Measurements from ENCODE around the gene CTBP2.
A peak's percentile ranks its signal among the peaks of the same experiment; 100 is the strongest.
"Not testable (repeated sequence)": the region's sequence is repeated elsewhere in the genome, so short reads cannot be mapped to it uniquely, and the experiment has no call there.

Gene CTBP2

GRCh38 chr10:125158275-125158600, 2.1 kb downstream of the CTBP2 start:
- DNase-seq = no peak

DNA sequence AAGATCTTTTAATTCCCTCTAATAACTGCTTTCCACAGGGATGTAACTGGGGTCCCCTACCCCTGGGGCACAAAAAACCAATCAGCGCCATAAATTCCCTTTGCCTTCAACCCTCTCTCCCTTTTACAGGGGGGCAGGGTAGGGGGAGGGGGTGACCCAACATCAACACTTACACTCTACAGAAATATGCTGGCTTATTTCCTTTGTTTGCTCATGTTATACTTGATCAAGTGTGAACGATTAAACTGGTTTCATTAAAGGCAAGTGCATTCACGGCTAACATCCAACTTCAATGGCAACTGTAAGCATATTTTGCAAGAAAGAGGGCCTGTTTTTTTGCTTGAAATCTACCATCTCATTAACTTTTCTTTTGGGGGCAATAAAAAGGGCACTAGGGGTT, 2.9 kb downstream of the CTBP2 start:
- no peak for DNase-seq

DNA sequence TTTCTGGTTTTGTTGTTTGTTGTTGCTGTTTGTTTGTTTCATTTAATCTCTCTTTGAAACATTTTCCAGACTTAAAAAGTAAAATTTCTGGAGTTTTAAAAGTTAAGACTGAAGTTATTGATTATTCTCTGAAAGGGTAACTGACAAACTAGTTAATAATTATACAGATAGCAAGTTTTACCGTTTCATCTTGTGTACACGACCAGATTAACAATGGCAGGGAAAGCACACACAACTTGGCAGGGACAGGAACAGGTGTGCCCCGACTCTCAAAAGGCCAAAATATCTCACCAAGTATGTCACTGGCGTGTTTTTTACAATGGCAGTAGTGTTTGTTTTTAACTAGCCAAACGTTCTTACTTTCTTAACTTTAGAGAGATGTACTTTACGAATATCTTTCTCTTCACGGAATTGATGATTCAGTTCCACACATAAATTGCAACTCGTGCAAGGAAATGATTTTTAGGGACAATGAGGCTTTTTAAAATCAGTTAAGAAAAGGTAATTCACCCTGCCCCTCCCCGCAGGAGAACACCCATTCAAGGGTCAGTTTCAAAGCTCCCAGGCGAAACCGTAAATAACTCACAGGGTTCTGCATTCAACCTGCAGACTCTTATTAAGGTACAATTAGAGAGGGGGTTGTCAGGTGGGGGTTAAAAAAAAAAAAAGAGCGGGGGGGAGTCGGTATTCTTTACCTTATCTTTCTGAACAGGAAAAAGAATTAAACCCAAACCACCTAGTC, 3.5 kb downstream of the CTBP2 start:
- DNase-seq = no peak

DNA sequence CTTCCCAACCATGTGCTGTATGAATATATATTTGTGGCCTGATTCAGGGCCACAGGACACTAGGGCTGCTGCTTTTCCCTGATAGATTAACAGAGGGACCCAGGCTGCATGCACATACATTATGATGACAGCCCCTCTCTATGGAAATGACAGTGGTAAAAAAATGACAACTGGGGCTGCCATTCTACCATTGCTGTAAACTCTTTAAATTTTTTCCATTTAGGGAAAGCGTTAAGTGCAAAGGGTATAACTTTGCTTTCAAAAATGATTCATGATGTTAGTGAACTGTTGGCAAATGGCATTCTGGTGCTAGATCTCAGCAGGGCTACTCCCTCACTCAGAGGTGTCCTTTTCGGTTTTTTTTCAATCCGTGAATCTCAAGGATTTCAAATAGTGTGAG, 4.2 kb downstream of the CTBP2 start:
- DNase-seq = no peak

- no peak for DNase-seq
Measured at GRCh38 chr10:125155101-125155500, 5.3 kb downstream of the CTBP2 start.

DNA sequence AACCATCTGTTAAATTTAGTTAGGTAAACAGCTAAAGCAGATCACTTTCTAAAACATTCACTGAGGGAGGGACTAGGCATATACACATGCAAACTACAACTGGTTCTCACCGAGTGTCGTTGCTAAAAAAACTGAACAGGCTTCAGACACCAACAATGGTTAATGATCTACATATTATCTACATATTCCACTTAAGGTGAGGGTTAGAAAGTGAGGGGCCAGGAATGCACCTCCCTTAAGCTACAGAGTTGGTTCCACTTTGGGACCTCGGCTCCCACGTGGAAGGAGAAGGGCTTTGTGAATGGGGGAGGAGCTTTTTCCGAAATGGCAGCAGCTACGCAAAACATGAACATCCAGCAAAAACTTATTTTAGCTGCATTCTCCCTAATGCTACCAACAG, 5.8 kb downstream of the CTBP2 start:
- no peak for DNase-seq

DNA sequence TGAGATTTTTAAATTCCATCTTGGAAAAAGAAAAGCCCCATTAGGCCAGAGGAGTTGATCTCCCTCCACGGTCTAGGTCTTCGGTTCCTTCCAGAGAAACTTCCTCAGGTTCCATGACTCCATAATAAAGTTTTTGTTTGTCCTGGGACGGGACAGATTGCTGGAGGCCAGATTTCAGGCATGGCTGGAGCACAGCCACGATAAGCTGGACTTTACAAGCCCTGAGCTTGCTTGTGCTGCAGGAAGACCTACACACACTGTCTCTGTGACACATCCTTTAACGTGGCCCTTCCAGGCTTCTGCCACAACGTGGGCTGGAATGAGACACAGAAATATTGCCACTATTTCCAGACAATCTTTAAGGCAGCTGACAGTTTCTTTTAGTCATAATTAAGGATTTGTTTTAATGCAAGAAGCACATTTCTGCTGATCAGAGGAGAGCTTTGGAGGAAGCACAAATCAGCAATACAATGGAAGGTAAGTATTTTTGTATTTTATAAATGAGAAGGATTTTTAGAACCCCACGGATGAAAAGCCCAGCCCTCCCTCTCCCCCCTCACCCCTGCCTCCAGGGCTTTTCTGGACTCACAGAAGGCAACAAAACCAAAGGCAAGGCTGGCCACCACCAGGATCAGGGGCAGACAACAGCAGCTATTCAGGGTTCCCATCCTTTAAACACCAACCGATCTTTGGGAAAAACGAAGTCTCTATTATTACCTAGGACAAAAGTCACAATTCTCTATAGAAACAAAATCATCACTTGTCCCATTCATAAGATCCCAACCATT, 6.5 kb downstream of the CTBP2 start:
- DNase-seq = no peak

DNA sequence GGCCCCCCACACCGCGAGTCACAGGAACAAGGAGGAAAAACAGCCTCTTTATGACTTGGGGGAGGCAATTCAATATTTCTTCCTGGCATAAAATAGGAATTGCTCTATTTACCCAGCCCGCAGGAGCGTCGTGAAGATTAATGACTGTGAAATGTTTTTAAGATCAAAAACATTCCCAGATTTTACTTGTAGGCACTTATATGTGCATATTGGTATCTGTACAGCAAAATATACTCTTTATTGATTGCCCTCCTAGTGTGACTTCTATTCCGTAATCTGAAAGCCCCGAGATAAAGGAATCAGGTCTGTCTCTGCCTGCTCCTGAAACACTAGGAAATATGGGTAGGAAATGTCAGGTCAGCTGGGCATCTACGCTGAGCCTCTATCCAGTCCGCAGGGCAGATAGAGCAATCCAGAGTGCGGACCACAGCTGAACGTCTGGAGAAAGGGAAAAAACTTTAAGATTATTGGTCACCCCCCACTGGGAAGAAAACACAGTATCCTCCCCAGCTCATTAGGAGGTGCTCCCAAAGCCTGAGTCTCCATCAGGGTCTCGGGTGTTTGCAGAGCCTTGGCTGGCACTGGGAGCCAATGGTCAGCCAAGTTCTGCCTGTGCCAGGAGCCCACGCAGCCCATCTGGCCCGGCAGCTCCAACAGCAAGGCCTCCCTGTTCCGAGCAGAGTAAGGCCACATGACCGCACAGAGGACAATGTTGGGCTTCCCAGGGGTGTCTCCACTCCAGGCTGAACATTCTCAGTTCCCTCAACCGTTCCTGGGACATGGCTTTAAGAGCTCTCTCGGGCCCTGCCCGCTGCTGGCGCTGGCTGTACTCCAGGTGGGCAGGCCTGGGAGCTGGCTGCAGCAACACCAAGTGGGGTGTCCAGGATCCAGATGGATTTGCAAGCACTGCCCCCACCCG, 7.7 kb downstream of the CTBP2 start:
- peak; percentile 23 for DNase-seq

DNA sequence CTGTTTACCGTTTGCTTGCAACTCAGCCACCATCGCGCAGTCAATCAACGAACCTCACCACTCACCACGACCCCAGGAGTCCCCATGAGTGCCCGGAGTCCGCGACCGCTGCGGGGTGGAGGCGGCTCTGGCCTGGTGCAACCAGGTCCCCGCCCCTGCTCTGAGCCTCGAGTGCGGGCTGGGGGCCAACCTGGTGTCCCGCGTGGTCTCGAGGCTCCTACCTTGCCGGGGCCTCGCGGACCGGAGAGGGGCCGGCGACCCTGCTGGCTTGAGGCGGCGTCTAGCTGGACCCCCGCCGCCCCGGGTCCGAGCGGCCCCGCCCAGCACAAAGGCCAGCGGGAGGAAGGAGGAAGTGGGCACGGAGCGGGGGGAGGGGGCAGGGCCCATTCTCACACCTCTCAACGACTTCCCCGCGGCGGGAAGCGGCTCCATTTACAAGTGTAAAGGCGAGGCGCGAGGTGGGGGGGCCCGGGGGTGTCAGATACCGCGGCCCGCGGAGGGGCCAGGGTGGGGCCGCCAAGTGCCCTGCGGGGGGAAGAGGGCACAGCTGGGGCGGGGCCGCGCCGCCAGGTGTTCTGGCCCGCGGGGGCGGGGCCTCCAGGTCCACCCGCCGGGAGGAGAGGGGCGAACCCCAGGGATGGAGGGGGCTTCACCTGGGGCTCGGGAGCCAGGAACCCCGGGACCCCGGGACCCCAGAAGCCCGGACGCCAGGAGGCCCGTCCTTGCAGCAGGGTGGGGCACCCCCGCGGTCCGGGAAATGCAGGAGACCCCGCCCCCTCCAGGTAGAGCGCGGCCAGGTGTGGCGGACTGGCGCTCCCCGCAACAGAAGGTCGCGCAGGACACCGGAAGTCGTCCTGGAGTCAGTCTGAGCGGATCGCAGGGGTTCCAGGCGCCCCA, 8.6 kb downstream of the CTBP2 start:
- no peak for DNase-seq

- no peak for DNase-seq
Measured at GRCh38 chr10:125151170-125151552, 9.2 kb downstream of the CTBP2 start.

DNA sequence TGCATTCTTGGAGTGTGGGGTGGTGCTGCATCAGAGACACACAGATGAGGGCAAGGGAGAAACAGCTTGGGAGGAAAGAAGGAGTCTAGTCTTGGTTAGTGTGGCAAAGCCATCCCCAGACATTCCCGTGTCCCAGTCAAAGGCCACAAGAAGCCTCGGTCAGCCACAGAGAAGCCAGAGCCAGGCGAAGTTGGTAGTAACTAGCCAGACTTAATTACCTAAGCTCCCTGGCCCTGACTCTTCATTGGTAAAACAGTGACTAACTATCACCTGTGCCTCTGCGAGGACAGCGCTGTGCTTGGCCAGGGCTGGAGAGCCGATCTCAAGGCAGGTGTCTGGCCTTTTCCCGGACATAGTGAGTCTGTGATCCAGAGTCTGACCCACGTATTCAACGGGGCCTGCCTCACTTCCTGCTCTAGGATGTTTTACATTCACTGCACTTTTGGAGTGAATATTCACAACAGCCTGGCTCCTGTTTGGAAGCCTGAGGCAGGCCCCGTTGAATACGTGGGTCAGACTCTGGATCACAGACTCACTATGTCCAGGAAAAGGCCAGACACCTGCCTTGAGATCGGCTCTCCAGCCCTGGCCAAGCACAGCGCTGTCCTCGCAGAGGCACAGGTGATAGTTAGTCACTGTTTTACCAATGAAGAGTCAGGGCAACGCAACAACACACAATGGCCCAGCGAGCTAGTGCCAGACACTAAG, 9.8 kb downstream of the CTBP2 start:
- DNase-seq = not testable (repeated sequence)

- no peak for DNase-seq
Measured at GRCh38 chr10:125149680-125150047, 10.7 kb downstream of the CTBP2 start.

- peak; percentile 86 for DNase-seq
Measured at GRCh38 chr10:125149036-125149679, 11.2 kb downstream of the CTBP2 start.

DNA sequence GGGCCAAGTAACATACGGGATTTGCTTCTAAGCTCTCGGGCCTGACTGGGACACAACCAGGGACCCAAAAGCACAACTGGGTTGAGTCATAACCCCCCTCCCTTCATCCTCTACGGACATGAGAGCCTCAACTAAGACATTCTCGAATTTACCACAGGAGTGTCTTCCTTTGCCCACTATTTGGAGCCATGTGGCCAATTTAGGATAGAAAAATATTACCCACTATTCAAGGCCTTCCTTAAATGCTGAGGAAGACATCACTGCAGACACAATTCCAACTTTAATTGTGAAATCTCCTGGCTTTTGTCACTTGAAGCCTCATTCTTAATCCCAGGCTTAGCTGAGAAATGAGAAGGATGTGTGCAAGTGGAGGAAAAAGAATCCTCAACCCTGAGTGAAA, 11.8 kb downstream of the CTBP2 start:
- no peak for DNase-seq

GRCh38 chr10:125147971-125148439, 12.4 kb downstream of the CTBP2 start:
- DNase-seq = no peak

- DNase-seq = no peak
Measured at GRCh38 chr10:125146791-125147579, 13.4 kb downstream of the CTBP2 start.

GRCh38 chr10:125145636-125146035, 14.7 kb downstream of the CTBP2 start:
- DNase-seq = no peak

GRCh38 chr10:125144693-125145623, 15.4 kb downstream of the CTBP2 start:
- no peak for DNase-seq

DNA sequence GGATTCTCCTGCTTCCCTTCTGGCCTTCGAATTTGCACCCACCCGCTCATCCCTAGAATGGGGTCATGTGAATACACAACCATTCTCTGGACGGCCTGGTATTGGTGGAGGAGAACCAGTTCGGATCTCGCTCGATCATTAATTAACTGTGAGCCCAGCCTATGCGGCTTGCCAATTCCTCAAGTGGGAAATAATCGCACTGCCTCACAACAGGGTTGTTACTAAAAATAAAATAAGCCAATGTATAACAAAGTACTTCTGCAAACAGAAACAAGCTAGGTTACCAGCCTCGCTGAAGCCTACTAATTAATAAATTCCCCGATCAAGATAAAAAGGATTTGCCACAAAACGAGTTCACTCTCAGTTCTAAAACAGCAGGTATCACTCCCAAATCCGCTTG, 16.2 kb downstream of the CTBP2 start:
- DNase-seq = peak; percentile 33

Measured in DMS79 (cell line).